NCI-H1417 (cell line): ENCODE measurements around the gene TAF1A.

Experiments
- DNase-seq, 3 experiments: peaks; one replicate each; lab custom pipeline; 2025; lab: John Stamatoyannopoulos, UW

Gene TAF1A

DNA sequence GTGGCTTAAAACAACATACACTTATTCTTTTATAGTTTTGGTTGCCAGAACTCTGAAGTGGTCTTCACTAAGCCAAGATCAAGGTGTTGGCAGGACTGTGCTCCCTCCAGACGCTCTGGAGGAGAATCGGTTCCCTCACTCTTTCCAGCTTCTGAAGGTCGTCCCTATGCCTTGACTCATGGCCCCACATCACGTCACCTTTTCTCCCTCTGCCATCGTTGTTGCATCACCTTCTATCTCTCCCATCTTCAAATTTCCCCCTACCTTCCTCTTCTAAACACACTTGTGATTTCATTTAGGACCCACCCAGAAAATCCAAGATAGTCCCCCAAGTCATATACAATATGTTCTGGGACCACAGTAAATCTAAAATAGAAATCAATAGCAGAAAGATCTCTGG lies 54.3 kb downstream of the TAF1A start:
- no peak for DNase-seq

- no peak for DNase-seq
Measured at GRCh38 chr1:222530852-222531251, 58.9 kb downstream of the TAF1A start.

DNA sequence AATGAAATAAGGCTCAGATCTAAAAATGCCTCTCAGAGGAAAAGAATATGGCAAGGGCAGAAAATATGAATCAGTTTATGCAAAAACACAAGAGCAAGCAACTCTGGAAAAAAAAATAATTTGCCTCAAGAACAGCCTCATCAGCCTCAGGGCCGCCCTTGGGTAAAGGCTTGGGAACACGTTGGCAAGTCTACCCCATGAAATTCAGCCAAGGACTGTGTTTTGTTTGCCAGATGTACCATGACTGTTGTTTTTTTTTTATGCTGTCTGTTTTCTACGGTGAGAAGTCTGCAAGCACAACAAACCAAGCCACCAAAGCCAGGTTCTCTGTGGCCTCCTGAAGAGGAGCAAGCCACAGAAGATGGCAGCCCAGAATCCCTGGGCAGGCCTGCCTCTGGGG lies 59.8 kb downstream of the TAF1A start:
- DNase-seq: no peak

DNA sequence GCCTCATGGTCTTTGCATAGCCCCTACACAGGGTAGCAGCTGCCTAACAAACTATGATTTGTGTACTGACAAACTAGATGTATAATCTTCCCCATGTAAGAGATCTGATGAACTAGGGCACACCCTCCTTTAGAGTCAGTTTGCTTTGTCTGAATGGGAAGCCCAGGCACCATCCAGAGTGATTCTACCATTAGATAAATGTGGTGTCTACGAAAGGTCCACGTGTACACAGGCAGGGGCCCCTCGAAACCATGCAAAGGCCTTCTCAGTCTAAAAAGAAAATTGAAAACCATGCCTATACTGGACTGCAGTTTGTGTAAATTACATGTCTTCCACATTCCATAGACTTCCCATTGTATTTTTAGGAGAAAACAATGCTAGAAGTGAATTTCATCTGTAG lies 60.6 kb downstream of the TAF1A start:
- DNase-seq: no peak

- no peak for DNase-seq
Measured at GRCh38 chr1:222525951-222526350, 63.8 kb downstream of the TAF1A start.

- DNase-seq: no peak
Measured at GRCh38 chr1:222523852-222524251, 65.9 kb downstream of the TAF1A start.

DNA sequence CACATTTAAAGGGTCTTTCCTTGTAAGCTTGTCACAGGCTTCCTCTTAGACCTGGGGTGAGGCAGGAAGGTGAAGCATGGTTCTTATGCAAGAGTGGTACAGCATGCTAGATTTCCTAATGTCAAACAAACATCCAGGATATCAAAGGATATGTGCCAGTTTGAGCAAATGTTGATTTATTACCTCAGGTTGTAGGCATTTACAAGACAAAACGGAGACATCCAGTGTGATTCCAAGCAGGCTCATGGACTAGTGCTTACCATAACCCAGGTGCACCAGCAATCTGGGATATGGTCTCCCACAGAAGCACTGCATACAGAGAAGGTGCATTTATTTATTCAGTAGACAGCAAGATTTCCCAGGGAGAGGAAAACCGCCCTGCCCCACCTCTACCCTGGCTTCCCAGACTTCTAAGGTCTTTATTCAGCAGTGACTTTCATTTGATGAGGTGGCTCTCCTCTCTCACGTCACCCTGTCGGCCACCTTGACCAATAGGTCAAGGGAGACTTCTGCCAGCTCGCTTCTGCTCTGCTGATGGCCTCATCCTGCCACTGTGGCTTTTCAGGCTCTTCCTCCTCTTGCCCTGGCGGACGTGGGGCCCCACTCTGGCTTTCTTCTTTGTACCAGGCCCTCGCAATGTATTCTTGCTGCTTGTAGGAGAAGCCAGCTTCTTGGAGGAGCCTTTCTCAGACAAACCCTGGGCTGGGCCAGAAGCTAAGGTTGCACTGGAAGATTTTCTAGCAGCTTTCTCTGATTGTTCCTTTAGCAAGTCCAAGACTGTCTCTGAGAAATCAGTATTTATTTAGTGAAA lies 67.4 kb downstream of the TAF1A start:
- no peak for DNase-seq

DNA sequence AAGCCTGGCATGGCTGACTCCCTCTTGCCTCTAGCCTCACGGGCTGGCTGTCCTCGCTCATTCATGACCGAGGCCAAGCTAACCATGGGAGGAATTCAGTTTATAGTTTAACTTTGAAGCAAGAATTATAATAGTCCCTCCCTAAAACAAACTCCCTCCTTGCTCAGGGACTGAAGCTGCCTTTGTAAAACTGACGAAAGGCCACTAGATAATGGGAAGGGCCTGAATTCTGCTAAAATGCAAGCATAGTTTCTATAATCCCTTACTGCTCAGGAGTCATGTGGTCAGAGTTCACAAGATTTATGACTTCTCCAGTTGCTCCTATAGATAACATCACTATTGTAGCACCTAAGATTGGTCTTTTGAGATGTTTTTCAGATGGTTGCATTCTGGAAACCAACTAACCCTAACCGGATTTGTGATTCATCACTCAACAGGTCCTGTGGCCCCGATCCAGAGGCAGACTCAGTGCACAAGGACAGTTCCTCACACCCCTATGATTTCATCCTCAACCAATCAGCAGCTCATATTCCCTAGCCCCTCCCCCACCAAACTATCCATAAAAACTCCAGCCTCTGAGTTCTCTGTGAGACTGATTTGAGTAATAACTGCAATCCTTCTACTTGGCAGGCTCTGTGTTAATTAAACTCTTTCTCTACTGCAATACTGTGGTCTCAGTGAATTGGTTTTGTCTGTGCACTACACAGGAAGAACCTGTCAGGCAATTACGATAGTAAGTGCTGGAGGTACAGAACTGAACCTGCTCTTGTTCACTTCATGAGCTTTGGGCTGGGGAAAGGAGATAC lies 68.2 kb downstream of the TAF1A start:
- no peak for DNase-seq
